KBM-7 (cell line): Measurements from ENCODE around the gene GATA5.

Experiments
- DNase-seq: peaks from one replicate; pipeline ENCODE4 v3.0.0-alpha.2; 2015
- in situ Hi-C: fragments of 300-500 bp; cut with MboI; formaldehyde crosslinking; loops from 2 replicates; pipeline ENCODE4 v1.14.3; 2020; ENCODE audit warnings: low sequenced_read_pairs, low pct_unique_long_range_greater_than_20kb, mixed read lengths

GATA5 gene

DNA sequence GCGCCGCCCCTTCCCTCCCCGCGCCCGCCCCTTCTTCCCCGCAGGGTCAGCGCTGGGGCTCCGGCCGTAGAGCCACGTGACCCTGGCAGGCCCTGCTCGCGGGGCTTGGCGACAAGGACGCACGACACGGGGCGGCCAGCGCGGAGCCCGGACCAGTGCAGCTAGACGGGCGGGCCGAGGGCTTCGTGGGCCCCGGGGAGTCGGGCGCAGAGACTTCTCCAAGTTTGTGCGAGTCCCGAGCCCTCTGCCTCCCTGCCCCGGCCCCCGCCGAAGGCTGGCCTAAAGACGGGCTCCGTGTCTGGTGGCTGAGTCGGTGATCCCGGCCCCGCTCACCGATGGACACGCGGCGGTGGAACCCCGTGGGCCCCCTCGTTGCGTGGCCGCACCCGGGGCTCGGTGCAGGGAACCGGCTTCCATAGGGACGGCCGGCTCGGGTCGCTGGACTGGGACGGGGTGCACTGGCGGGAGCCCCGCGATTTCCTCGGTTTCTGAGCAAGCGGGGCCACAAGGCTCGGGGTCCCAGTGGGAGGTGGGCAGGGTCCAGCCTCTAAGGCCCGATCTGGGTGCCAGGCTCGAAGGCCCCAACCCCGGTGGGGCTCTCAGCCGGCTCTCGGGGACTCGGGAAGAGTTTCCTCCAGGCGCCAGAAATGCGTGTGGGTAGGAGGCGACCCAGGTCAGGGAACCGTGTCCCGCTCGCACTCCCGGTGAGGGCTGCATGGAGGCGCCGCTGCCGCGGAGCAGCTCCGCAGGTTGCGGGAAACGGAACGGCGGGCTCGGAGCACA lies 452 bp upstream of the GATA5 start:
- in situ Hi-C loops = no loop called here
- no peak for DNase-seq

DNA sequence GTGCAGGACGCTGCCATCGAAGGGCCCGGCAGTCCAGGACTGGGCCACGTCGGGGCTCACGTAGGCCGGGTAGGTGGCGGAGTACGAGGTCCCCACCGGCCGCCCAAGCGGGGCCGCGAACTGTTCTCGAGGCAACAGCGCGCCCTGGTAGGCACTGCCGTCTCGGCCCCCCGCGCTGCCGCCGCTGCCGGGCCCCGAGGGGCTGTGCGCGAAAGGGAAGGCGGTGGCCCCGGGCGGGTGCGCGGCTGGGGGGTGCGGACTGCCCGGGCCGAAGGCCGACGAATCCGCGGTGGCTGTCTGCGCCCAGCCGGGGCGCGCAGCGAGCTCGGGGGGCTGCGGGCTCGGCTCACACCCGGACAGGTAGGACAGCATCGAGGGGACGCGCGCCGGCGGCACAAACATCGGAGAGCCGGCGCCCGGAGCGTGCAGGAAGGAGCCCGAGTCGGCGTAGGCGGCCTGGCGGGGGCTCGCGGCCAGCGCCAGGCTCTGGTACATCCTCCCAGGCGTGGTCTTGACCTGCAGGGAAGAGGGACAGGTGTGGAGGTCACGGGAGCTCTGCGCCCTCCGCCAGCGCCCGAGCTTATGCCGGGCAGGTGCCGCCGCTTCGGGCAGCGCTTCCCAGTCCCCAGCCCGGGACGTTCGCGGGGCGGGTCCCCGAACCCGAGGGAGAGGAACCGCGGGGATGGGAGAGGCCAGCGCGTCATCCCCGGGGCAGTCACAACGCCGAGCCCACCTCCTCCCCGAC lies 596 bp downstream of the GATA5 start:
- in situ Hi-C loops = no loop called here
- DNase-seq = no peak

DNA sequence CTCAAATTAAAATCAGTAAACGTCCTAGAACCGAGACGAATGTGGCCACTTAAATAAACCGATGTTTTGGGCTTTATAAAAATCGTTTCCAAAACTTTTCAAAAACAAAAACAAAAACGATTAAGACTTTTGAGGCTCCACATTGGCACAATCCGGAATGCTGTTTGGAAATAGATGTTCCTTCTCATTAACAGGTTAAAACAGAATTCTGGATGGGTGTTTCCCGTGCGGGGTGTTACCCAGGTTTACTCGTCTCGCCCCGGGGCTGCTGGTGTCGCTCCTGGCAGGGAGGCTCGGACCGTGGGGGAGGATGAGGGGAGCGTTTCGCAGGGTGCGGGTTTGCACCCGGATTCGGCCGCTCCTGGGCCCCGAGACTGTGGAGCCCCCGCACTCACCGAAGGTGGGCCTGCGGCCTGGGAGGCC lies 1.2 kb downstream of the GATA5 start:
- no peak for DNase-seq
- in situ Hi-C loops = no loop called here

DNA sequence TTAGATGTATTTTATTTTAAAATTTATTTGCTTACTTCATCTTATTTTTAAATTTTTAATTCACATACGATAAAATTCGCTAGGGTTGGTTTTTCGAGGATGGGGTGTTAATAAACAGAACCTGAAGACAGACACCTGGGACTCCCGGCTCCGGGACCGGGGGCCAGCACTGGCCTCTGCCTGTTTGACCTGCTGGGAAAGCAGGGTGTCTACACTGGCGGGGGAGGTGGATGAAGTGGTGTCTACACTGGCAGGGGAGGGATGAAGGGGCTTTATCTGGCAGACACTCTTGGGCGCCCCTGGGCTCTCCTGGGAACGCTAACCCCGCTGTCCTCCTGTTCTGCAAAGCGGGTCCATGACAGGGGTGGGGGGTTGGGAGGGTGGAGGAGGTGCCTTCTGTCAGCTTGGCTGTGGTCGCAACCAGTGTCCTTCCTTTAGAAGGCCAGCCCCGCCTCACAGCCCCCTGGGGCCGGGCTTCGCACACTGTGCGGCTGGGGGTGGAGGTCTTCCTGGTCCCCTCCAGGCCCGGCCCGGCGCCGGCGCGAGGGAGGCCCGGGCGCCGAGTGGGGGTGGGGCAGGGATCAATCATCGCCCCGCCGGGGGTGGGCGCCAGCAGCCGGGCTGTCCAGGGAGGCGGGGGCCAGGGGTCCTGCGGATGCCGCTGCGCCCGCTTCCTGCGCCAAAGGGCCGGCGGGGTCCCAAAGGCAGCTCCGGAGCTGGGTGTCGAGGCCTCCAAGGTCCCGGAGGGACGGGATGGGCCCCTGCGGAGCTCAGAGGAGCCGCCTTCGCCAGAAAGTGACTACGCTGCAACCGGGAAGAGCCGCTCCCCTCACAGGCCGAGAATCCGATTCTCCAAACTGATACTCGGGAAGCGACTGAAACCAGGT lies 1.8 kb downstream of the GATA5 start:
- in situ Hi-C loops = no loop called here
- no peak for DNase-seq

DNA sequence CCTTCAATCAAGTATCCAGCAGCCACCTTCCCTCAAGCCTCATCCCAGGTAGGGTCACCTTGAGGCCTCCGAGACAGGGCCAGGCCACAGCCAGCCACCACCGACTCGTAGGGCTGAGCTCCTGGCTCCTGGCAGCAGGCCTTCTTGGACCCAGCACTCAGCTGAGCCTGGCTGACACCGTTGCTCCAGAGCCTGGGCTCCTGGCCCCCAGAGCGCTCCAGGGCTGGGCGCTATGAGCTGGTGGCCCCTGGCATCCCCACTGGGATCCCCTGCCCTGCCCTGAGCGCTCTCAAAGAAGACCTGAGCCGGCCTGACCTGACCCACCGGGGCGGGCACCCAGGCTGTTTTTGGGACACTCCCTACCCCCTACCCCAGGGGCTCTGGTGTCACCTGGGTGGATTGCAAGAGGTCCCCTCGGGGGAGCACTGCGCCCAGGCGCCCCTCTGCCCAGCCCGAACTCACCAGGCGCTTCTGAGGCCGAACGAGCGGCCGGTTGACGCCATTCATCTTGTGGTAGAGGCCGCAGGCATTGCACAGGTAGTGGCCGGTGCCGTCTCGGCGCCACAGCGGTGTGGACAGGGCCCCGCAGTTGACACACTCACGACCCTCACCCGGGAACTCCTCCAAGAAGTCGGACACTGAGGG lies 2.7 kb downstream of the GATA5 start:
- no peak for DNase-seq
- in situ Hi-C loops = no loop called here

DNA sequence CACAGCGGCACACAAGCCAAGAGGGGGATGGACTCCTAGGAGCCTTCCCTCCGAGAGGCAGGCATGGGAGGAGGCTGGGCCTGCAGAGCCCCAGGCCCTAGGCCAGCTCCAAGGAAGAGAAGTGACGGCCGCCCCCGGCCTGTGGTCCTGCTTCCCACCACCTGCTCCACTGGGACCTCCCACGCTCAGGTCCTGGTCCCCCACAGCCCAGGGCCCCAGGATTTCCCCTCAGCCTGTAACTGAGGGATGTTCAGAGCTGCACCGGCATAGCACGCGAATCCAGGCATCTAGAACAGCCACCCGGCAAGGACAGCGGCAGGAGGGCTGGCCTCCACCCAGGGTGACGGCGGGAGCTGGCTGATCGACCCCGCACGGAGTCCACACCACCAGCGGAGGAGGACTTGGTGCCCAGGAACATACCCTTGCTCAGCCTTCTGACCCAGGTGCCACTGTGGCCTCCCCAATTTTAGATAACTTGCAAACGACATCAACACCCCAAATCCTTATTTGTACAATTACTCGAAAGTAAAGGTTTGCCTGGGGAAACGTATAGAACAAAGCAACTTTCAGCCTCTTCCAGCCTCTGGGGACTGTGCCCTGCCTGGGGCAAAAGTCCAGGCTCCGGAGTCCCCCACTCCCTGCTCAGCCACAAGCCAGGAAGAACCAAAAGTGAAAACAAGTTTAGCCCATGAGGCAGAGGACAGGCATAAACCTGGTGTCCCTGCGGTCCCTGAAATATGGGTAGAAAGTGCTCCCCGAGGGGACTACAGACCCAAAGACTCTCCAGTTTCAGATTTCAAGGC lies 3.5 kb downstream of the GATA5 start:
- no peak for DNase-seq
- in situ Hi-C loops = no loop called here

DNA sequence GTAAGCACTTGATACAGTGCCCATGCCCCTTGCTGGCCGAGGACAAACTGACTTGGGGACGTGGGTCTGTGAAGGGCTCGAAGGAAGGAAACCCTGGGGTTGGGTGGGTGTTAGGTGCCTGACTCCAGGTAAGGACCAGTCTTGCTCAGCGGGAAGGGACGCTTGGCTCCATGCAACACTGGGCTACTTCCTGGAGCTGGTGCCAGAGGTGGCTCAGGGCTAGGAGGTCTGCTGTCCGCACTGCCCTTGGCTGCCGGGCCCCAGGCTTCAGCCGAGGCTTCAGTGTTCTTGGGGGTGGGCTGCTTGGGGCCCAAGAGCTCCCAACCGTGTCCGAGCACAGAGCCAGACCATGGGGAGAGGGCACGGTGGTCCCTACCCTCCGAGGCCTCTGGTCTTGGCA lies 5.3 kb downstream of the GATA5 start:
- DNase-seq = no peak
- in situ Hi-C loops = no loop called here

DNA sequence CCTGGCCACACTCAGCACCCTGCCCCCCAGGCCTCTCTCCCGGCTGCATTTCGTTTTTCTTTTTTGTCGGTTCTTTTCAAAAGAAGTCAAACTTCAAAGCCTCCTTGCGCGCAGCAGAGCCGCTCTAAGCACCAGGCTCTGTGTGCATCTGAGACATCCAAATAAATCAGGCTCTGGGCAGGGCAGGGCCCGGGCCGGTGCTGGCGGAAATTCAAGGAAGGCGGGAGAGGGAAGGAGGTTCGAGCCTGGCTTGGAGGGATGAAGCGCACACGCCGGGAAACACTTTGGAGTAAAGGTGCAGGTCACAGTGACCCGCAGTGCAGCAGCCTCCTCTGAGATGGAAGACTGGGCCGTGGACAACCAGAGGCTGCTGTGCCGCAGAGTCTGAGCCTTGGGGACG lies 5.8 kb downstream of the GATA5 start:
- in situ Hi-C loops = no loop called here
- no peak for DNase-seq

DNA sequence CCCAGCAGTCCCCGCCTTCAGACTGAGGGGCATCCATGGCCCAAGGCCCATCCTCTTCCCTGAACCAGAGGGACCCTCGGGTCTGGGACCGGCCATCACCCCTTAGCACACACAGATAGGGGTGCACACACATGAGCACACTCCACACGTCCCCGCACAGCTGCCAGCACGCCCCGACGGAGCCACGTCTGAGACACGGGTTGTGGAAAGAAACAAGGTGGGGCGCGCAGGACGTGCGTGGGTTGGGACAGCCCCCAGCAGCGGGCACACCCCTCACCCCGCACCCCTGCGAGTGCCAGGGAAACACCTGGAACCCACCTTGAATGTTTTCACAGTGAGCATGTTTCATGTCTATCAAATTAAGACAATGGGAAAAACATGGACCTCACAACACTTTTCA lies 6.4 kb downstream of the GATA5 start:
- DNase-seq = no peak
- in situ Hi-C loops = no loop called here

DNA sequence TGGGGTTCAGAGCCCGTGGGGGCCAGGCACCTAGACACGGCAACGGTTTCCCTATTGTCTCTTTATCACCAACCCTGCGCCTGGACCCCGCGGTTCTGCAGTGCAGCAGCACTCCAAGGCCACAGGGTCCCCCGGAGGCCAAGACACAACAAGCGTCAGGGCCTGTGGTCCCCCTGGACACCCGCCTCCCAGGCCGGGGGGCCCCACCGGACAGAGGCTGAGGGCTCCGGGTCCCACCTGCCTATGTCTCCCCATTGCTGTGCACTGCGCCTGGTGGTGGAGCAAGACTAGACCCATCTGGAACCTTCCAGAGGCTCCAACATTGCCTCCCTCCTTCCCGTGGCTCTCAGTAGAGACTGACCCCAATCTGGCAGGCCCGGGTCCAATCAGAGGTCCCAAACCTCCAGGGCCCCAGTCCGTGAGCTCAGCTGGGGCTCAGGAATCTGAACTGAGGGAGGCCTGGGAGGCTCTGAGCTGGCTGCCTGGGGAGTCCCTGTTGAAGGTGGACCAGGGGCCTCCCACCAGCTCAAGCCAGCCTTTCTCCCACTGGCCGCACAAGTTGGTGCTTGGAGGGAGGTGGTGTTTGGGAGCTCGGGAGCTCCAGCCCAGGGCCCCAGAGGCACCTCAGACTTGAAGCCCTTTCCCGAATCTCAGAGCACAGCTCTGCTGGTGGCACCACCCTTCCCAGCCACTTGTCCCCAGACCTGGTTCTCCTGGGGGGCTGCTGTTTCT lies 8.8 kb downstream of the GATA5 start:
- in situ Hi-C loops = no loop called here

DNA sequence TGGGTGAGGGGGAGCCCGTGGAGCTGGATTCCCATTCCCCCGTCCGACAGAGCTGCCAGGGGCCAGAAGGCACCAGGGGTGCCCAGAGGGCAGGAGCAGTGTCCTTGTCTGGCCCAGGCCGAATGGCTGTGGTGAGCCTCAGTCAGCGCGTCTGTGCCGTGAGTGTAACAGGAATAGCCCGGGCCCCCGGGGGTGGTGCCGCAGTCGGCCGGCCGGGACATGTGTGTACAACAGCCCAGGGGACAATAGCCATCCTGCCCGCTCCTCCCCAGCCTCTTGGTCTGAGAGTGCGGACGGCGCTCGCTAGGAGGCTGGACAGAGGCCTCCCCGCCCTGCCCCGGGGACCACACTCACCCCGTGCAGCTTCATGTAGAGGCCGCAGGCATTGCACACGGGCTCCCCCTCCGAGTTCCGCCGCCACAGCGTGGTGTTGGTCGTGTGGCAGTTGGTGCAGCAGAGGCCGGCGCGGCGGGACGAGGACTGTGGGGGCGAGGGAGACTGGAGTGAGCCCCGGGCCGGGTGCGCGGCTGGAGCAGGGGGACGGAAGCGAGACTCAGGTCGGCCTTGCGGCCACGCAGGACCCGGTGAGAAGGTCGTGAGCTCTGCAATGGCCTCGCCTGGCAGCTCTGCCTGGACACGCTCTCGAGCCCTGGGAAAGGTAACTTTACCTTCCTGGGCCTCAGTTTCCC lies 9.6 kb downstream of the GATA5 start:
- no peak for DNase-seq
- in situ Hi-C loops = no loop called here

More for the DNA sequence above, 8.8 kb downstream of the GATA5 start:
- no peak for DNase-seq

DNA sequence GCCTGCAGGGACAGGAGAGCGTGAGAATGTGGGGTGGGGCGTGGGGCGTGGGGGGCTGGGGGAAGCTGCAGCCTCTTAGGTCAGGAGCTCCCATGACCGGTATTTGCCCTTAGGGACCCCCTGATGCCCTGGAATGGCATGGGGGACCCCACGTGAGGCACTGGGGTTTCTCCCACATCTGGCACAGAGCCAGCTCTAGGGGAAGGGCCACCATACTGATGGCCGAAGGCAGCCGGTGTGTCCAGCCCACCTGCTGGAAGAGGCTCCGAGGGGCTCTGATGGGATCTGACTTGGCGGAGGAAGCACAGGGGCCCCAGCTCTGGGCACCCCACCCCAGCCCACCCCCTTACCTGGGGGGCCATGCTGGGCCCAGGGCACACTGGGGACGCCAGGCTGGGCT lies 10.8 kb downstream of the GATA5 start:
- in situ Hi-C loops = no loop called here
- DNase-seq = no peak

DNA sequence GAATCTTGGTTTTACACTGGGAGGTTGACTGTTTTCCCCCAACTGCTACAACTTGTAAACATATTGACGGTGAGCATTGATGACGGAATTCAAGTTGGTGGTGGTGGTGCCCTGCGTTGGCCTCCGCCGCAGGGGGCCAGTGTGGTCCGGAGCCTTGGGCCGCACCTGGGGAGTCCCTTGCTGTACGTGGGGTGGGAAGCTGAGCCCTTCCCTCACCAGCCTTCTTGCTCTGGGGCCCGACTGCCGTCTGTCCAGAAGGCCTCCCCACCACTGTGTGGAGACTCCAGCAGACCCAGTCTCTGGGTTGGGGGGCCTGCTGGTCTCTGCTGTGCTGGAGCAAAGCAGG lies 11.4 kb downstream of the GATA5 start:
- DNase-seq = no peak
- in situ Hi-C loops = no loop called here

DNA sequence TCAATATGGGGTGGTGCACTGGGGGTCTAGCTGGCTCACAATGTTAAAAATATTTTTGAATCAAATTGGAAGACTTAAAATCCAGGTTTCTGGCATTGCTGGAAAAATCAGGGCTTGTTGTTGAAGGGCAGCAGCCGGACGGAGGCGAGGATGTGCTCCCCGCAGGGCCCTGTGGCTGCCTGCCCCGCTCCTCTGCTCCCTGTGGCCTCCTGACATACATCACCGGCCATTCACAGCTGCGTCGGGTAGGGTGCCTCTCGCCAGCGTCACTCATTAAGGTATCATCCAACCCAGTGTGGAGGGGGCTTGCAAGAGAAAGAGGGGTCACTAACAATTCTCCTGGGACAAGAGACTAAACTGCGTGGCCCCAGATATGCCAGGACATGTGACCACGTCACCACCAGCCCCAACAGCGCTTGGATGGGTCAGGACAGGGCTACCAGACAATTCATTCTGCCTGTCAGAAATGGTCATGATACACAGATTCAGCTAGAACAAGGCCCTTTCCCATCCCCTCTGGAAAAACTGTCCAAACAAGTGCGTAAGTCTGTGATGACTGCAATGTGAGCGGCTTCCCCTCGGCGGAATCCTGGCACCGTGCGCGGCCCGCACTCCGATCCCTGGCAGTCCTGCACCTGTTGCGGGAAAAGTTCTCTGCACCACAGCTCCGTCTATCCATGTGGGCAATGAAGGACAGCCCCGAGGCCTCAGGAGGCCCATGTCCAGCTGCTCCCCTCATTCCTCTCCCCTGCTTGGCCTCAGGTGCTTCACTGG lies 12.0 kb downstream of the GATA5 start:
- in situ Hi-C loops = no loop called here
- no peak for DNase-seq

DNA sequence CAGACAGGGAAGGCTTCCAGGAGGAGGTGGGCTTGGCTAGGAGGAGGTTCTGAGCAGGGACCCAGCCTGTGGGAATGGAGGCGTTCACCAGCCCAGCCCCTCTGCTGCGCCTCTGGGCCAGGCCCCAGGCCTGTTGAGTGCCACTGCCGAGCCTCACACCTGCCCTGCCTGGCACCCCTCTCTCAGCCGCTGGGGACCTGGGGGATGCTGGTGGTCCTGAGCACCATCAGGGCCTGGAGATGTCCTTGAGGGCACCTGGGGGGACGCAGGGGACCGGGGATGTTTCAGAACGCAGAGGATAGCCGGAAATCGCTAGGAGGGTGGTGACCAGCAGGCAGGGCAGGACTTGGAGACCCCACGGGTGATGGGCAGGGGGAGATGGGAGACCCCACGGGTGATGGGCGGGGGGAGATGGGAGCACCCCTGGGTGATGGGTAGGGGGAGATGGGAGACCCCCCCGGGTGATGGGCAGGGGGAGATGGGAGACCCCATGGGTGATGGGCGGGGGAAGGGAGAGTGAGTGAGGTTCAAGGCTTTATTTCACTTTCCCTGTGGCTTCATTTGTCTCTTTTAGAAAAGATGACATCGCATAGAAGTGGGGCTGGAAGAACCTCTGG lies 12.7 kb downstream of the GATA5 start:
- DNase-seq = no peak
- in situ Hi-C loops = no loop called here

DNA sequence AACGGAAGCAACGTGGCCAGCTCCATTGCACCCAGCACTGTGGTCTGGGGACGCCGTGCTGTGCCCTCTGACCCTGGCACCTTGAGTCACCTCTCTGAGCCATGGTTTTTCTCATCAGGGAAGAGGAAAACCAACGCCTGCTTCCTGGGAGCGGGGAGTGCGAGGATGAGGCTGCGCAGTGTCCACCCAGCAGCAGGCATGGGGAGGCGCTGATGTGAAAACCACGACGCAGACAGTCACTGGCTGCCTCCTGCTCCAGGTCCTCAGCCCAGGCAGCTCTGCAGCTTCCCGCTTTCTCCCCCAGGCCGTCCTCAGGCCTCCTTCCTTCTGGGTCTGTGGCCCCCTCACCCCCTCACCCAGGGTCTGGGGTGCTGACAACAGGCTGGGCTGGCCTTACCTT lies 14.0 kb downstream of the GATA5 start:
- DNase-seq = no peak
- in situ Hi-C loops = no loop called here
